HG03025 (cell line): ENCODE measurements around the gene CARD18.
"Not testable (repeated sequence)": the region's sequence is repeated elsewhere in the genome, so short reads cannot be mapped to it uniquely, and the experiment has no call there.

Experiments
- ATAC-seq: cut with Tn5 transposase; IDR thresholded peaks from one replicate; pipeline ENCODE4 v1.9.1; 2021; ENCODE audit warnings: mild to moderate bottlenecking, moderate library complexity; ENCODE audit not compliant: unreplicated experiment, low FRiP score

CARD18 gene

DNA sequence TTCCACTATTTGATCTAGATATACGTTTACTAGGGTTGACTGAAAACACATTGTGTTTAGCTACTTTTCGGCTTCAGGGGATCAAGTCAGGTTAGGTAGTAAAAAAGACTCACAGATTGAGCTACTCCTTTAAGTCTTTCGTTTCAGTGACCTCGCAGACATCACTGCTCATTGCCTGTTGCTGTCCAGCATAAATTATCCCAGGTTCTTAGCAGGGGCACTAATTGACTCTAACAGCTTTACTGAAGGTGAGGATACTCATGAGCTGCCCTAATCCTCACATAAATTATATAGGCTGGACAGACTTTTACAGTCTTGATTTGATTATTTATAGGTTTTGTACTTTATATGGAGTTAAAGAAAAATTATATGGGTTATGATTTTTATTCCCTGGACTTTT is 3.7 kb downstream of the CARD18 start:
- no peak for ATAC-seq

DNA sequence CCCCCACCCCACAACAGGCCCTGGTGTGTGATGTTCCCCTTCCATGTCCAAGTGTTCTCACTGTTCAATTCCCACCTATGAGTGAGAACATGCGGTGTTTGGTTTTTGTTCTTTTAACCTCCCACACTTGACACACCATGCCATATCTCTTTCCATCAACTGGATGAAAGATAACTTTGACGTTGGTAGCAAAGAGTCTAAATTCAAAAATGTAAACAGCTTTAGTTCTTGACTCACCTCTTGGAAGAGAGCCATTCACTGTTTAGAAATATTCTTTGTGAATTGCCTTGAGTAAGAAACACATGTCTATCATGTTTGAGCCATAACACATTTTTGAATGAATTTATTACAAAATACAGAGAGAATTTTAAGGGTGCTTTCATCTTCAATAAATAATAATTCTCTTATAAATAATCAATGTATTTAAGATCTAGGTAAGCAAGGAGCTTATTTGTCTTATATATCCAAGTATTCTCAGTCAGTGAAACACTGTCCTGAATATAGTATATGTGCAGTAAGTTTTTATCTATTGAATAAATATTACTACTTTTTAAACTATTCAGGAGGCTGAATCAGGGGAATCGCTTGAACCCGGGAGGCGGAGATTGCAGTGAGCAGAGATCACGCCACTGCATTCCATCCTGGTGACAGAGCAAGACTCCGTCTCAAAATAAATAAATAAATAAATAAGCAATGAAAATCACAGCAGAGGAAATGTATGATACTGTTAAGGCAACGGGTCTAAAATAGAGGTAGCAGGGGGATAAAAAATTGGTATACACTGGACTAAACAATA is 6.7 kb downstream of the CARD18 start:
- no peak for ATAC-seq

DNA sequence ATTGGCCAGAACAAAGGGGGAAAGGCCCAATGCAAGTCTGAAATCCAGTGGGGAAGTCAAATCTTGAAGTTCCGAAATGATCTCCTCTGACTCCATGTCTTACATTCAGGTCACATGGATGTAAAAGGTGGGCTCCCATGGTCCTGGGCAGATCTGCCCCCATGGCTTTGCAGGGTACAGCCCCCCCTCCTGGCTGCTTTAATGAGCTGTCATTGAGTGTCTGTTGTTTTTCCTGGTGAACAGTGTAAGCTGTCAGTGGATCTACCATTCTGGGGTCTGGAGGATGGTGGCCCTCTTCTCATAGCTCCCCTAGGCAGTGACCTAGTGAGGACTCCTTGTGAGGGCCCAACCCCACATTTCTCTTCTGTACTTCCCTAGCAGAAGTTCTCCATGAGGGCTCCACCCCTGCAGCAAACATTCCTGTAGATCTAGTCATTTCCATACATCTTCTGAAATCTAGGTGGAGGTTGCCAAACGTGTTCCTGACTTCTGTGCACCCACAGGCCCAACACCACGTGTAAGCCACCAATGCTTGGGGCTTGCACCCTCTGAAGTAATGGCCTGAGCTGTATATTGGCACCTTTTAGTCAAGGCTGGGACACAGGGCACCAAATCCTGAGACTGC is 9.3 kb downstream of the CARD18 start:
- no peak for ATAC-seq

- ATAC-seq, result no peak
Measured at GRCh38 chr11:105124756-105125155, 14.8 kb downstream of the CARD18 start.

- no peak for ATAC-seq
Measured at GRCh38 chr11:105111145-105111944, 28.2 kb downstream of the CARD18 start.

DNA sequence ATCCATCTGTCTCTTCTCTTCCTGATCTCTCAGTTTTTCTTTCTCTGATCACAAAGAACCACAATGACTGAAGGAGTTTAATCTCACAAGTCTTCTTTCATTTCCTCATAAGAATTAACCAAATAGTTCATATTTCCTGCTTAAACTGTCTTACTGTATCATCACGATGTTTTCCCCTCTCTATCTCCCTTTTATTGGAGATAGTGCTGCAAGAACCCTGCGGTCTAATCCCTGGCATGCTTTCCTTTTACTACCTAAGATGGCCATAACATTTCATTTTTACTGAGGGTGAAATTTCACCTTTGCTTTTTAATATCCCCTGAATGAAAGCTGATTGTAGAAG is 28.9 kb downstream of the CARD18 start:
- no peak for ATAC-seq

DNA sequence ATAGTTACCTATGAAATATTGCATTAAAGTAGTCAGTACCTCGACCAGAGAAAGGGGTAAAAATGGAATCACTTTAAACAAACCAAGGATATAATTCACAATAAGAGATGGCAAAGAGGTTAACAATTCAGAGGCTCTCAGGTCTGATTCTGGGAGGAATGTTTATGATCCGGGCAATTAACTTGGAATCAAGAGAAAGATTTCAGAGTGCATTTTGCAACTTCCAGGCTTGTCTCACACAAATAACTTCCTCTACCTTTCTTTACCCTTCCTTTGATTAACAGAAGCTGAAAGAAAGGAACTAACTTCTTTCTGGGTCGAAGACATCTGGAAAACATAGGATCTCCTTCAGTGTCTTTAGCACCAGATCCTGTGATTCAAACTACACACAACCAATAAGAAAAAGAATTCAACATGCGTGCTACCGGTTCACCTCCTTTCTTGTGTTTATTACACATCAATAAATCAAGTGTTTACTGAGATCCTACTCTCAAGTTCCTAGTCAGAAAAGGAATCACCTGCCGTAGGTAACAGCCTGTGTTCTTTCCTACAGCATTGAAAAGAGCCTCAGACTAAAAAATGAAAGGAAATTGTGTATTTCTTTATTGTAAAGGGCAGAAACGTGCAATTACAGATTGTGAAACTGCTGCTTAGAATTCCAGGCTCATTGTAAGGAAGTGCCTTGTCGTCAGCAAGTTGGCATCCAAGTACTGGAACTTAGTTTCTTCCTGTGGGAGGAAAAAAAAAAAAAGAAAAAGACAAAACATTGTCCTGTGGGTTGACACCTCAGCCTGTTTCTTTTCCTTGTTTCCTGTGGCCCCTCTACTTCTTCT is 29.5 kb downstream of the CARD18 start:
- ATAC-seq, result no peak

DNA sequence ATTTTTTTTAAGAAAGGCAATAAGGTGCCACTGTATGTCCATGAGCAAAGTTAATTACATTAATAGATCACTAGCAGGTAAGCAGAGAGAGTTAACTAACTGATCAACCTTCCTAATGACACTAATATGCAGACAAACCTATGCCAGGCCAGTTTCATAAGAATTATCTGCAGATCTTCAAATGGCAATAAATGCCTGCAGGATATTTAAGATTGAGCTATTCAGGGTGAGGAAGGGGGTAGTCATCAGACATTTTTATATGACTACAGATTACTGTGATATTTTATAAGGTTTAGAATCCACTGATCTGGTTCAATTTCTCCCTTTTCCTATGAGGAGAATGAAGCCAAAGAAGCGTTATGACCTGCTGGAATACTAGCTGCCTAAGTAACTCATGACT is 30.2 kb downstream of the CARD18 start:
- no peak for ATAC-seq

GRCh38 chr11:105108247-105108646 is 31.3 kb downstream of the CARD18 start:
- no peak for ATAC-seq

- ATAC-seq, result not testable (repeated sequence)
Measured at GRCh38 chr11:105107226-105107825, 32.2 kb downstream of the CARD18 start.

- no peak for ATAC-seq
Measured at GRCh38 chr11:105106140-105106539, 33.4 kb downstream of the CARD18 start.

DNA sequence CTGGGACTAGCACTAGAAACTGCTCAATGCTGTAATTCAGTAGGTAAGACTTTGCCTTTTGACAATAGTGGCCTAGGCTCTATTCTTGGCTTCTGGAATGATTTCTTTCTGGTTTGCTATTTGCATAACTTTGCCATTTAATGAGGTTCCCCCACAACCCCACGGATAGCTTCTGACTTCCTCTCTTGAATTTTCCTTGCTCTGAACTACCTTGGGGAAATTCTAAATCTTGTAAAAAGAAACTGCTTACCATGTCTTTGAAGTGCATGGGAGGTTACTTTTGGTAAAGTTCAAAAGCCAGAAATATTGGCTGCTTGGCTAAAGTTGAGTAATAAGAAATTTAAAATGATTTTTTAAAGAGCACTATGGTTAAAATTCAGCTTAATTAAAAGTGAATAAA is 35.3 kb downstream of the CARD18 start:
- ATAC-seq, result no peak

DNA sequence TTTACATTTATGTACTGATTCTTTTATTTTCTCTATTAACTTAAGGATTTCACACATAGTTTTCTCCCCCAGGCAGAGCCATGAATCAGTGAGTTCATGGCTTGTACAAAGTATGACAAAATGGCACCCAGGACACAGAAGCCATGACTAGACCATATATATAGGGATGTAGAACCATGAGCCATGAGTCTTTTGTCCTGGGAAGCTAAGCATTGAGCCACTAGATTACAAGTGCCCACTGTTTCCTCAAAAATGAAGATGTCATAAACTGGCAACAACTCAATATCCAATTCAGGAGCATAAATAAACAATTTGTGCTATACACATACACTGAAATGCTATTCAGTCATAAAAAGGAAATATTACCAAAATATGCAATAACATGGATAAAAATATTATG is 36.2 kb downstream of the CARD18 start:
- ATAC-seq, result no peak

DNA sequence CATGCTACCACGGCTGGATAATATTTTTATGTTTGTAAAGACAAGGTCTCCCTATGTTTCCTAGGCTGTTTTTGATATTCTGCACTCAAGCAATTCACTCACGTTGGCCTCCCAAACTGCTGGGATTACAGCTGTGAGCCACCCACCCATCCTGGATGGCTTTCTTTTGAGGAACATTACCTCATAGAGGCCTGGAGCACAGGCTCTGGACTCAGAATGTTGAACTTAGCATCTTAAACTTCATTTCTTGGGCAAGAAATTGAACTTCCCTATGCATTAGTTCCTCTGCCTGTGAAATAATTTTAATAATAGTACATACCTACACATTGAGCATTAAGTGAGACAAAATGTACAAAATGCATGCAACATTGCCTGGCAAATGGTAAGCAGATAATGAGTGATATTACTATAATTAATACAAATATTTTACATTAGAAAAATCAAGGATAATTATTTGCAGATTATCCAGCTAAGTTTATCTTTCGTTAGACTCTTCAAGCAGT is 37.4 kb downstream of the CARD18 start:
- ATAC-seq, result not testable (repeated sequence)

- no peak for ATAC-seq
Measured at GRCh38 chr11:105100981-105101630, 38.5 kb downstream of the CARD18 start.

- ATAC-seq, result no peak
Measured at GRCh38 chr11:105100206-105100605, 39.4 kb downstream of the CARD18 start.

GRCh38 chr11:105099594-105099993 is 40.0 kb downstream of the CARD18 start:
- not testable (repeated sequence) for ATAC-seq

DNA sequence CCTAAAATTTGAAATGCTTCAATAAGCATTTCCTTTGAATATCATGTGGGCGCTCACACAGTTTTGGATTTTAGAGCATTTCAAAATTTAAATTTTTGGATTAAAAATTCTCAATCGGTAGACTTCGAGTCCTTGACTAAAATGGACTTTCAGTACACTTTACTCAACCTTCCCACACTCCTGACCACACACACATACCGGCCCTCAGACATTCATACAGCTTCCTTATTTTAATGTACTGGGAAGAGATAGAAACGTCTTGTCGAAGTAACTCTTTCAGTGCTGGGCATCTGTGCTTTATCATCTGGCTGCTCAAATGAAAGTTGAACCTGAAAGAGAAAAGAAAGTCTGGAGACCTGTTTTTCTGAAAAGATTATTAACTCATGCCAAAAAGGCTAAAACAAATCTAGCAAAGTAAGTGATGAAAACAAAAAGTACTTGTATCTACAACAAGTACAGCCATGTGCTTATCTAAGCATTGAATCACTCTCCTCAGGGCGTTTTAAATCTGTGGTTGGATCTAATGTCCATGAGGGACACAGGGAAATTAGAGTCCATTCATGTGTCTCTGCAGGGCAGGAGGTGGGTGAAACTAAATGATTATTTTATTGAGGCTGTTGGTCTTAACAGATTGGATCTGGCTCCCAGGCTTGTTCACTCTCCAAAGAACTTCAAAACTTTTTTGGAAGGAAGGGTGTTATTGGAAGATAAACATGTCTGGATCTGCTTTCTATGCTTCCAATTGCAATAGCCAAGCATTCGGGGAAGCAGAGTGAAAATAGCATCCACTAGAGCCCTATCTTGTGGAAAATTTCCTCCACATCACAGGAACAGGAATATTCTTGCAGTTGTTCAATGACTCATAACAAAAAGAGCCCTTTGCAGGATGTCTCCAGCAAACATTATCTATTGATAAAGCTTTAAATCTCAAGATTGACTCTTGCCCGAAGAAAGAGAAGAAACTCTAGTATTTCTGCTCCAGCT is 47.0 kb downstream of the CARD18 start:
- ATAC-seq, result no peak
